Stimulated activated CD4-positive, alpha-beta T cell treated with anti-CD3 and anti-CD28 coated beads, TNF-alpha, amount 100 ng/mL, for 48 hours (primary cell): ENCODE measurements around the gene LACTB.
"Not testable (repeated sequence)": the region's sequence is repeated elsewhere in the genome, so short reads cannot be mapped to it uniquely, and the experiment has no call there.

Experiments used
- DNase-seq, 3 donors: peaks; one replicate each; pipeline ENCODE4 v3.0.0-alpha.2; 2020; ENCODE audit warnings: low read depth in 3 of 3

The LACTB gene

GRCh38 chr15:63089260-63090043 lies 32.2 kb upstream of the LACTB start:
- no peak for DNase-seq

DNA sequence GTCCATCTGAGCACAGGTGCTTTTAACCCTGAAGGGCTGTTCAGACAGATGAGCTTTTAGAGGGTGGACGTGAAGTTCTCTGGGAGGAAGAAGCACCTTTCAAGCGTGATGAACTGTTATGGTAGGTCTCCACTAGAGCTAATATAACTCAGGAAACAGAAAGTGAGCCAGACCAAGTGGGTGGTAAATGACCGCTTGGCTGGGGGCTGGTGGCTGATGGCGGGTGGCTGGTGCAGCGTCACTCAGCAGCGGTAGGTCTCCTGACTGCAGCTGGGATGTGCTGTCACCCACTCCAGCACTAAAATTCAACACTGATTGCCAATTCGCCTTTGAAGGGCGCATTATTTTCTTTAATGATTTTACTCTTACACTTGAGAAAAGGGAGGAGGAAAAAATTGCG lies 31.2 kb upstream of the LACTB start:
- no peak for DNase-seq

GRCh38 chr15:63090887-63091286 lies 30.8 kb upstream of the LACTB start:
- no peak for DNase-seq

DNA sequence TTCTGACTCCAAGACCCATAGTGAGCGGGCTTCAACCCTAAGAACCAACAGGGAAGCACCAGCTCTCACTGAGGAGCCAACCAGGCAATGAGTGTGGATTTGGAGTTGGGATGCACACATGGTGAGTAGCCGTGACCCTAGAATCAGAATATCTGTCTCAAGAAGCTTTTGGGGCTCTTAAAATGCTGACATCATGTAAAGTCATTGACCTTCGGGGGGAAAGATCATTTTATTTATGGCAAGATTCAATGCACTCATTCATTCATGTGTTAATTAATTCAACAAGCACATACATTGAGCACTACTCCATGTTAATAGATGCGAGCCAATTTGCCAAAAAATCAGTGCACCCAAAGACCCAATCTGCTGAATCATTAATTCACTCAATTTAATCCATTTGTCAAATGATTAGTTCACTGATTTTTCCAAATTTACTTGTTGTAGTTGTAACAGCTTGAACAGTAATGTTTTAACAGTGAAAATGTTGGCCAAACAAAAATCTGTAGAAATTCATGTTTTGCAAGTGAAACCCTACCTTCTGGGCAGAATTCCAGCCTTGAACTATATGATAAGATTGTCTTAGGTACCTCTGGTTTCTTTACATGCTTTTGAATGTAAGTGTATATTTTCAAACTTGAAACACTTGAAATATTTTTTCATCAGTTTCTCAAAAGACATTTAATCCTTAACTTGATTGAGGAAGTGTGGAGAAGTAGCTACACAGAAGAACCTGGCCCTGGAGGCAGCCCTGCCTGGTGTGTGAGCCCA lies 29.8 kb upstream of the LACTB start:
- no peak for DNase-seq

DNA sequence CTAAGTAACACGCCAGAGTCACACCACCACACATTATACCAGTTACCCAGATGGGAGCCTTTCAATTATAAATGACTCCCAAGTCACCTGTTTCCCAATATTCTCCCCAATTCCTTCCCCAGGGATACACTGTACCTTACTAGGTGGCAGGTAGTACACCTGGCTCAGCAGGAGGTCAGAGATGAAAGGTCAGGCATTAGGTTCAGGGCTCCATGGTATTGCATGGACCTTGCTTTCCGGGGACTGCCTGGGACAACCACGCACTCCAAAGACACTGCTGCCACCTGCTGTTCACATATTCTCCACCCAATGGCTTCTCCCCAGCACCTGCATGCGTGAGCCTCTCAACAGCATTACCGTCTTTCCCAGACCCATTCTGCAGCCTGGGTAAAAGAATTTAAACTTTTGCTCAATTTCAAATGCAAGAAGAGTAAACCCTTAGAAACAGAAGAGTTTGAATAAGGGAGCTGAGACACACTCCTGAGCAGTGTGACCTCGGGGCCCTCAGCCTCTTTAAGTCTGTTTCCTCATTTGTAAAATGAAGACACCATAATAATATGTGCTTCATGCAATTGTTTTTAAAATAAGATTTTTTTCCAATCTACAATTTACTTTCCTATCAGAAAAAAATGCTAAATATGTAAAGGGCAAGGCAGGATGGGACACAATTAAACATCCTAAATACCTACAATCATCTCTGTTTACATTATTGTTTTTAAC lies 28.0 kb upstream of the LACTB start:
- DNase-seq, result peak; percentile 36 to 75 (median 55)

GRCh38 chr15:63094495-63094931 lies 27.1 kb upstream of the LACTB start:
- DNase-seq, result no peak

GRCh38 chr15:63096178-63096577 lies 25.5 kb upstream of the LACTB start:
- no peak for DNase-seq

GRCh38 chr15:63098901-63099300 lies 22.8 kb upstream of the LACTB start:
- DNase-seq, result not testable (repeated sequence)

DNA sequence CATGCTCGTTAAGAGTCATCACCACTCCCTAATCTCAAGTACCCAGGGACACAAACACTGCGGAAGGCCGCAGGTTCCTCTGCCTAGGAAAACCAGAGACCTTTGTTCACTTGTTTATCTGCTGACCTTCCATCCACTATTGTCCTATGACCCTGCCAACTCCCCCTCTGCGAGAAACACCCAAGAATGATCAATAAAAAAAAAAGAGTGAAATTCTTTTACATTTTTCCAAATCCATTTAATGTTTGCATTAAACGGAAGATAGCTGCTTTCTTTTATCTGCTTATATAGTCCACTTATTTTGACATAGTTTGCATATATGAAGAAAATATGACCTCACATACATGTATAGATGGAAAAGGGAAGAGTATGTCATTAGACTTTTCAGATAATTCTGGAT lies 22.1 kb upstream of the LACTB start:
- not testable (repeated sequence) for DNase-seq

DNA sequence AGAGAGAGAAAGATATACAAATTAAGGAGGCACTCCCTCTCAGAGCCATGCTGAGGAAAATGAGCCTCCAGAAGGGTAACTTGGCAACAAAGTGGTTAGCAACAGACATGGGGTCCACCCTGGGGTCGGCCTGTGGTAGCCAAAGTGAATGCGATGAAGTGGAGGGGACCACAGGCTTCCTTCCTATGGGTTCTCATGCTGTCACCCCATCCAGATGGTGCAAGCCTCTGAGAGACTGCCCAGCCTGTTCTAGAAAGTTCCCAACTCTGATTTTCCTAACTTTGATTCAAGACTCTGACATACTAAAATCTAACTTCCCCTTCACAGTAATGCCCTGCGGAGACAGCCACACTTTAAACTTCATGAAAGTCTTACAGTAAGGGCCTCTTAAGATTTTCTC lies 18.2 kb upstream of the LACTB start:
- DNase-seq, result no peak

- no peak for DNase-seq
Measured at GRCh38 chr15:63104727-63105126, 16.9 kb upstream of the LACTB start.

DNA sequence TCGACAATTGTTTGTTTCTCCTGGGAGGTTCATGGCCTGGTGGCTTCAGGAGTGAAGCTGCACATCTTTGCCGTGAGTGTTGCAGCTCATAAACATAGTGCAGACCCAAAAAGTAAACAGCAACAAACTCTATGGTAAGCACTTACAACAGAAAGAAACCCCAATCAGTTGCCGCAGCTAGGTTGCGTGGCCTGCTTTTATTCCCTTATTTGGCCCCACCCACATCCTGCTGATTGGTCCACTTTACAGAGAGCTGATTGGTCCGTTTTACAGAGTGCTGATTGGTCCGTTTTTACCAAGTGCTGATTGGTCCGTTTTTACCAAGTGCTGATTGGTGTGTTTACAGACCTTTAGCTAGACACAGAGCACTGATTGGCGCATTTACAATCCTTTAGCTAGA lies 16.3 kb upstream of the LACTB start:
- not testable (repeated sequence) for DNase-seq

GRCh38 chr15:63107895-63108546 lies 13.6 kb upstream of the LACTB start:
- no peak for DNase-seq

- no peak for DNase-seq
Measured at GRCh38 chr15:63109498-63109897, 12.2 kb upstream of the LACTB start.

DNA sequence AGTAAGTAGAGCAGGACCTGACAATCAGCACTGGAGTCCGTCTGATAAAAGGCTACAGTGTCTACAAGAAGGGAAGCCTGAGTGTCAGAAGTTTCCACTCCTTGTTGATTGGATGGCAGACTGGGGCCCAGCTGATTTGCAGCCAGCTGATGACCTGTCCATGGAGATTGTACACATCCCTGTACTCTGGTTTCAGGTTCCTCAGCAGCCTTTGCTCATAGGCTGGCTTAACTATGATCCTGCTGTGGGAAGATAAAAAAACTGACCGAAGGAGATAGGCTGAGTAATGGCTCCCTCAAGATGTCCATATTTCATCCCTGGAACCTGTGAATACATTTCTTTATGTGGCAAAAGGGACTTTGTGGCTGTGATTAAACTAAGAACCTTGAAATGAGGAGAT lies 11.7 kb upstream of the LACTB start:
- no peak for DNase-seq

- DNase-seq, result no peak
Measured at GRCh38 chr15:63110428-63111026, 11.1 kb upstream of the LACTB start.

DNA sequence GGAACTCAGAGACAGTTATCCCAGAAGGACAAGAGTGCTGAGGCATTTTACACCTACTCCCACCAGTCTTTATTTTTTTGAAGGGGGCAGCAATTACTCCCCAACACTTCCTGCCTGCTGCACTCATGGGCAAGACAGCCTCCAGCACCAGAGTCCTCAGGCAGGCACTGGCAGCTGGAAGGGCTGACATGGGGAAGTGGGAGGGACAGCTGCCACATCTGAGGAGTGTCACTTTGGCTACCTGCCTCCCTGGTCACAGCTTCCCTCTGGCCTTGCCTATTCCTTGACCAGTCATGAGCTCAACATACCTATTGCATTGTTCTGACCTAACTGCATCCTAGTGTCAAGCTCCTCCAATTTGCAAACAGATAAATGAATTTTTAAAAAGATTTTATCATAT lies 10.2 kb upstream of the LACTB start:
- DNase-seq, result no peak

DNA sequence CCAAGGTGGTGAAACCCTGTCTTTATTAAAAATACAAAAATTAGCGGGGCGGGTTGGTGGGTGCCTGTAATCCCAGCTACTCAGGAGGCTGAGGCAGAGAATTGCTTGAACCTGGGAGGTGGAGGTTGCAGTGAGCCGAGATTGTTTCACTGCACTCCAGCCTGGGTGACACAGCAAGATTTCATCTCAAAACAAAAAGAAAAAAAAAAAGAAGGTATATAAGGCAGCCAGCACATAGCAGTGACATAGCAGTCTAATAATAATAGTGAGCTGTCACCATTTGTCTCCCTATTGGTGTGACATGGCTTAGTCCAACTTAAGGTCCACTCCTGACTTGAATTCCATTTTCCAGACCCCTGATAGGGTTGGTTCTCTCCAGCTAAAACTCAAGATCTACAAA lies 8.8 kb upstream of the LACTB start:
- no peak for DNase-seq

DNA sequence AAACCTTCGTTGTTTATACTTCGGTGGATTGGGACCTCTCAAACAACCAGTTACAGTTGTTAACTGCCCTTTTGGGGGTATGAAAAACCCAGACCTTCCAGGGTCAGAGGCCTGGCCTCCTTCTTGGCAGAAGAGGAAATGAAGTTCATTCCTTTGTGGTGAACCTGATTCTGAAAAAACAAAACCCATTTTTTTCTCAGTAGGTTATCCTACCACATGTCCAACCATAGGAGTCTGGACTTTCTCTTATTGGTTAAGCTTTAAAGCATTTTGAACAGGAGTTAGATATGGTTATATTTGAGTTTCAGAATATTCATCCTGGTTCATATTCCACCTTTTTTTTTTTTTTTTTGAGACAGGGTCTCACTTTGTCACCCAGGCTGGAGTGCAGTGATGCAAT lies 7.2 kb upstream of the LACTB start:
- DNase-seq, result no peak

- no peak for DNase-seq
Measured at GRCh38 chr15:63118854-63119253, 2.8 kb upstream of the LACTB start.

DNA sequence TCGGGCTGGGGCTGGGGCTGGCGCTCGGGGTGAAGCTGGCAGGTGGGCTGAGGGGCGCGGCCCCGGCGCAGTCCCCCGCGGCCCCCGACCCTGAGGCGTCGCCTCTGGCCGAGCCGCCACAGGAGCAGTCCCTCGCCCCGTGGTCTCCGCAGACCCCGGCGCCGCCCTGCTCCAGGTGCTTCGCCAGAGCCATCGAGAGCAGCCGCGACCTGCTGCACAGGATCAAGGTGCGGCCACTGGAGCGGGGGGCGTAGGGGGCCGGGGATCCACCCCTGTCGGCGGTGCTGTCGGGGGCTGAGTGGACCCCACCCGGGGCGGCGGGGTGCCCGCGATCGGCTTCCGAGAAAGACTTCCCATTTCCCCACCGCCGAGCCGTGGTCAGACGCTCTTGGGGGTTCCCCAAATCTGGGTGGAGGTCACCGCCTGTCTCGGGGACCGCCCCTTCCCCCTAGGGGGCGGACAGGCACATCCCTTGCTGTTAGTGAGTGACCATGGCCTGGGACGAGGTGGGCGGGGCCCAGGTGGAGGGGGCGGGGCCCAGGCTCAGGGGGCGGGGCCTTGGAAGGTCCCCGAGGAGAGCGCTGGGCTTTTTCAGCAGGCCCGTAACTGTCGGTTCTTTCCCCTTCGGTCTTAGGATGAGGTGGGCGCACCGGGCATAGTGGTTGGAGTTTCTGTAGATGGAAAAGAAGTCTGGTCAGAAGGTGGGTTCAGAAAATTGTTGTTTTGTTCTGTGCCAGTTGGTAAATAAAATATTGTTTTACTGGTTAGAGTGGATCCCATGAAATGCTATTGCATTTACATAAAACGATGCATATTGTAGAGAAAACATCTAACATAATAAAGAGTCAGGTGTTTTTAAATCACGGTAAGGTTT lies 578 bp downstream of the LACTB start:
- DNase-seq, result peak; percentile 27 to 80 (median 67)
